ENCODE results near the gene VAT1L. TPM values are rescaled to one million over a fixed set of nuclear protein-coding genes. Genes with fewer than 3 reads are reported as not detected.

Gene VAT1L
- total and polyA plus RNA-seq, 3 donors from 2014 or later, result 4.2 to 5.2 (median 4.6) TPM

DNA sequence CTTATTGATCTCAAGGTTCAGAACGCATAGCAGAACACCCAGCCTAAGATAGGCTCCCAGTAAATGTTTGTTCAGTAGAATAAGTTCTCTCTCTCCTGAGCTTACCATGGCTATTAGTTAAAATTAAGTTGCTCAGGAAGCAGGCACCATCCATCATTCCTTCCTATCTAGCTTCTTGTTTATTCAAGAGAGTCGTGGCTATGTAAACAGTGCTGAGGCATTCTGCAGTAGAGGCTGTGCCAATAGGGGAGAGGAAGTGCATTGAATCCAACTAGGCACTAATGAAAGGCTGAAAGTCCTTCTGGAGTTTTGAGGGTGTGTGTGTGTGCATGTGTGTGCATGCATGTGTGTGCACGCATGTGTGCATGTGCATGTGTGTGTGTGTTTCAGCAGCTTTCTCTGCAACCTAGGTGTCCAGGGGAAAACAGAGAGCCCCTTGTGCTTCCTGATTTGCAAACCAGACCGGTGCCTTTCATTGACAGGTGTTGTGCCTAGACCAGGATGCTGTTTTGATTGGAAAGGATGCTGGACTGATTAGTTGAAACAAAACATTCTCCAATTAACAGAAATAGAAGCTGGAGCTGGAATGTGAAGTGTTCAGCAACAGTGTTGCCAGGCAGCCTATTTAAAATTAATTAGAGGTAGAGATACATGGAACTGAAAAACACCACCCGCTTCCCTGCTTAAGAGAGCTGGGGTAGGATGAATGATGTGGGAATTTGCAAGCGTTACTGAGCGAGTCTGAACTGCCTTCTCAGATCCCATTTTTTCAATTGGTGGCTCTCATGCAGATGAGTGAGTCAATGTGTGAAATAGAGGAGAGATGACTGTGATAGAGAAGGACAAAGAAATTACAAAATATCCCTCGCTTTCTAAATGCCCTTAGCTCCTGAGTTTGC, 130.7 kb downstream of the VAT1L start:
- TF ChIP-seq, protein P1, sequence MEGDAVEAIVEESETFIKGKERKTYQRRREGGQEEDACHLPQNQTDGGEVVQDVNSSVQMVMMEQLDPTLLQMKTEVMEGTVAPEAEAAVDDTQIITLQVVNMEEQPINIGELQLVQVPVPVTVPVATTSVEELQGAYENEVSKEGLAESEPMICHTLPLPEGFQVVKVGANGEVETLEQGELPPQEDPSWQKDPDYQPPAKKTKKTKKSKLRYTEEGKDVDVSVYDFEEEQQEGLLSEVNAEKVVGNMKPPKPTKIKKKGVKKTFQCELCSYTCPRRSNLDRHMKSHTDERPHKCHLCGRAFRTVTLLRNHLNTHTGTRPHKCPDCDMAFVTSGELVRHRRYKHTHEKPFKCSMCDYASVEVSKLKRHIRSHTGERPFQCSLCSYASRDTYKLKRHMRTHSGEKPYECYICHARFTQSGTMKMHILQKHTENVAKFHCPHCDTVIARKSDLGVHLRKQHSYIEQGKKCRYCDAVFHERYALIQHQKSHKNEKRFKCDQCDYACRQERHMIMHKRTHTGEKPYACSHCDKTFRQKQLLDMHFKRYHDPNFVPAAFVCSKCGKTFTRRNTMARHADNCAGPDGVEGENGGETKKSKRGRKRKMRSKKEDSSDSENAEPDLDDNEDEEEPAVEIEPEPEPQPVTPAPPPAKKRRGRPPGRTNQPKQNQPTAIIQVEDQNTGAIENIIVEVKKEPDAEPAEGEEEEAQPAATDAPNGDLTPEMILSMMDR (IDR thresholded peaks at IDR 0.05), result no peak
- TF ChIP-seq POLR2A (IDR thresholded peaks at IDR 0.05), result no peak
- Histone ChIP-seq H3K4me1 (no peaks in the 10 kb centered on the region), H3K27ac (no peak overlapping the region), H3K27me3 (no peaks in the 10 kb centered on the region), H3K9me3 (no peaks in the 10 kb centered on the region), H3K36me3 (ENCODE audit: low read depth, missing control alignments) (no peaks in the 10 kb centered on the region), H3K4me3 (no peak overlapping the region)
- peak; percentile 23 for DNase-seq
- whole genome bisulfite sequencing, 2 donors, result 26 to 33% methylated on average over 8 of the region's 8 CpGs
- intact Hi-C loops (cut with DNase I; ENCODE audit: low total_unique reads), result no loop called here

DNA sequence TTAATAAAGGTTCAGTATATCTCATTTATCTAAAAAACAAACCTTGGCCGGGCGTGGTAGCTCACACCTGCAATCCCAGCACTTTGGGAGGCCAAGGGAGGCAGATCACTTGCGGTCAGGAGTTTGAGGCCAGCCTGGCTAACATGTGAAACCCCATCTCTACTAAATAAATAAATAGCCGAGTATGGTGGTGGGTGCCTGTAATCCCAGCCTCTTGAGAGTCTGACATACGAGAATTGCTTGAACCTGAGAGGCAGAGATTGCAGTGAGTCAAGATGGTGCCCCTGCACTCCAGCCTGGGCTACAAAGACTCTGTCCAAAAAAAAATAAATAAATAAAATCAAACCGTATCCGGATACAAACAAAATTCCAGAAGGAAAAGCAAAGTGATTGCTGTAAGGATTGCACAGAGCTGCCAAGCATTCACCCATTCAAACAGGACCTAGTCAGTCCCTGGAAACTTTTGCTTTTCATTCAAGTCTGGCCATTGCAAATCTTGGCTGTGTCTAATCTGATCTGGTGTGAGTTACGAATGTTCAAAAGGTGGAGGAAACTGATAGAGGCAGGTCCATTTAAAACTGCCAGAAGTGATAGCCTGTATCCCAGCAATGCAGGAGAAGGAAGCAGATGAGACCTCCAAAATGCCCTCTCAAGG, 131.5 kb downstream of the VAT1L start:
- no peaks in the 10 kb centered on the region for H3K27me3 ChIP-seq
- intact Hi-C loops (cut with DNase I; ENCODE audit: low total_unique reads), result no loop called here
- H3K4me1 ChIP-seq, result no peaks in the 10 kb centered on the region
- WGBS, 2 donors, result 72 to 78% methylated on average over 8 of the region's 8 CpGs
- no peaks in the 10 kb centered on the region for H3K36me3 ChIP-seq (ENCODE audit: low read depth, missing control alignments)
- no peak overlapping the region for H3K4me3 ChIP-seq
- H3K9me3 ChIP-seq, result no peaks in the 10 kb centered on the region
- DNase-seq, result no peak
- no peak for TF ChIP-seq POLR2A (IDR thresholded peaks at IDR 0.05)
- TF ChIP-seq, protein P1 (IDR thresholded peaks at IDR 0.05), result no peak
- no peak overlapping the region for H3K27ac ChIP-seq

DNA sequence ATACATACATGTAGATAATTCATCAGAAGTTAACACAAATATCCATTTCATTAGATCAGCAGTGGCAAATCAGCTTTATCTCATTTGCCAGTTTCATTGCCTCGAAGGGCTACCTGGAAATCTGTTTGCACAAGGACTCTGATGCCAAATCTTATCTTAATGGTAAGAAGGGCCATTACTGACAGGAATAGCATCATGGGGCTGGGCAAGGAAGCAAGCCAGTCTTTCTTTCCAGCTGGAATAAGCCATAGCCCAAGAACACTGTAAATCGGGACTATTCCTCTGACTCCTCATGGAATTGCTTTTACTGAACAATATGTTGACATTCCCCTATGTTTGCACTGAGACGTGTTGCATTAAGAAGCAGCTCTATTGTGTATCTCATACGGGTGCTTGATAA, 132.6 kb downstream of the VAT1L start:
- DNase-seq, result no peak
- whole genome bisulfite sequencing, 2 donors, result 55 to 72% methylated on average over 4 of the region's 4 CpGs
- Histone ChIP-seq H3K9me3 (no peaks in the 10 kb centered on the region), H3K27ac (no peak overlapping the region), H3K27me3 (no peaks in the 10 kb centered on the region), H3K36me3 (ENCODE audit: low read depth, missing control alignments) (no peaks in the 10 kb centered on the region), H3K4me1 (no peaks in the 10 kb centered on the region), H3K4me3 (no peak overlapping the region)
- TF ChIP-seq, protein P1 (IDR thresholded peaks at IDR 0.05), result no peak
- no peak for TF ChIP-seq POLR2A (IDR thresholded peaks at IDR 0.05)
- intact Hi-C loops (cut with DNase I; ENCODE audit: low total_unique reads), result no loop called here

DNA sequence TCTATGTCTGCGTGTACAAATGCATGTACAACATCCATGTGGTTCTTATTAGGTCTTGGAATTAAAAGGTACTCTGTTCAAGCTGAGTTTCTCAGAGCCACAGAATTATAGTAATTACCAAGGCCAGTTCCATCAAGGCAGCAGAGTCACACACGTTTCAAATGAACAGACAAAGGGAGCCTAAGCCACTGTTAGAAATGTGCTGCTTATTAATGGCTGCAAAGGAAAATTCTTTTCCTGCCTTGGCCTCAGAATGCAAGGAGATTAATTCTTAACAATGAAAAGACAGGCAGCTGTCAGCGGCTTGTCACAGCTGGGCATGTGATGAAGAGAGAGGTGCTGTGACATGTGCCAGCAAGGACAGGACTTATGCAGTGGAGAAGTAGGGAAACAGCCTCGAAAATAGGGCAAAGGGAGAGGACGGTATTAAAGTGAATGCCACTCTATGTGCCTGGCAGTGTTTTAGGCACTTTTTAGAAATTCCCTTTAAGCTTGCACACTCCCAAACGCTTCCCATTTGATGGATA, 133.9 kb downstream of the VAT1L start:
- Histone ChIP-seq H3K9me3 (no peaks in the 10 kb centered on the region), H3K27me3 (no peaks in the 10 kb centered on the region), H3K4me3 (no peak overlapping the region), H3K36me3 (ENCODE audit: low read depth, missing control alignments) (no peaks in the 10 kb centered on the region), H3K27ac (no peak overlapping the region), H3K4me1 (no peaks in the 10 kb centered on the region)
- DNase-seq, result no peak
- intact Hi-C loops (cut with DNase I; ENCODE audit: low total_unique reads), result no loop called here
- TF ChIP-seq, protein P1 (IDR thresholded peaks at IDR 0.05), result no peak
- no peak for TF ChIP-seq POLR2A (IDR thresholded peaks at IDR 0.05)
- WGBS, 2 donors, result 86 to 87% methylated on average over 6 of the region's 6 CpGs

All from testis (tissue), 3 donors.